Umbilical cord (tissue), 2 donors: ENCODE results near the gene EXOSC3. TPM values are rescaled to one million over a fixed set of nuclear protein-coding genes. Genes with fewer than 3 reads are reported as not detected.
"Not testable (repeated sequence)": the region's sequence is repeated elsewhere in the genome, so short reads cannot be mapped to it uniquely, and the experiment has no call there.

ENCODE experiments used
- DNase-seq: peaks from one replicate; pipeline ENCODE4 v3.0.0-alpha.2; 2015; ENCODE audit warnings: low spot score
- total RNA-seq: library from RNA; depleted of rRNA; stranded (reverse); fragments of >200 nt; gene quantifications from one replicate; pipeline ENCODE4 v1.2.3, GENCODE V29; 2014; ENCODE audit warnings: low replicate concordance; ENCODE audit not compliant: insufficient read depth

EXOSC3 gene
- 23.6 TPM for total RNA-seq

GRCh38 chr9:37784616-37785483, at the start of gene EXOSC3:
Gene EXOSC3 (minus strand): TSS chr9:37785064. CDS start chr9:37785044, 20 bp downstream.
- peak; percentile 92 for DNase-seq

GRCh38 chr9:37827483-37828165, 42.8 kb upstream of the EXOSC3 start:
- DNase-seq, result no peak

GRCh38 chr9:37825174-37825573, 40.3 kb upstream of the EXOSC3 start:
- DNase-seq, result not testable (repeated sequence)

- DNase-seq, result no peak
Observed at GRCh38 chr9:37820142-37820541, 35.3 kb upstream of the EXOSC3 start.

GRCh38 chr9:37818849-37819248, 34.0 kb upstream of the EXOSC3 start:
- no peak for DNase-seq

GRCh38 chr9:37812773-37813379, 28.0 kb upstream of the EXOSC3 start:
- no peak for DNase-seq

- DNase-seq, result no peak
Observed at GRCh38 chr9:37811906-37812476, 27.1 kb upstream of the EXOSC3 start.

GRCh38 chr9:37809676-37810075, 24.8 kb upstream of the EXOSC3 start:
- not testable (repeated sequence) for DNase-seq

- no peak for DNase-seq
Observed at GRCh38 chr9:37806271-37806670, 21.4 kb upstream of the EXOSC3 start.

- no peak for DNase-seq
Observed at GRCh38 chr9:37801959-37802711, 17.3 kb upstream of the EXOSC3 start.

GRCh38 chr9:37801287-37801850, 16.5 kb upstream of the EXOSC3 start:
- no peak for DNase-seq

- peak; percentile 84 for DNase-seq
Observed at GRCh38 chr9:37800631-37801286, 15.9 kb upstream of the EXOSC3 start, which contains the start of gene DCAF10. Gene DCAF10 (plus strand): TSS chr9:37800797. CDS start chr9:37800867, 70 bp downstream.

GRCh38 chr9:37798677-37799076, 13.8 kb upstream of the EXOSC3 start:
- no peak for DNase-seq

- DNase-seq, result no peak
Observed at GRCh38 chr9:37796232-37796631, 11.4 kb upstream of the EXOSC3 start.

- DNase-seq, result no peak
Observed at GRCh38 chr9:37792122-37792521, 7.3 kb upstream of the EXOSC3 start.

- no peak for DNase-seq
Observed at GRCh38 chr9:37790096-37790495, 5.2 kb upstream of the EXOSC3 start.

- no peak for DNase-seq
Observed at GRCh38 chr9:37788332-37788731, 3.5 kb upstream of the EXOSC3 start.

- no peak for DNase-seq
Observed at GRCh38 chr9:37787059-37787458, 2.2 kb upstream of the EXOSC3 start.

- DNase-seq, result no peak
Observed at GRCh38 chr9:37784291-37784615, 611 bp downstream of the EXOSC3 start.

GRCh38 chr9:37778534-37778933, 6.3 kb downstream of the EXOSC3 start:
- no peak for DNase-seq
